HFFc6 (cell line): Measurements from ENCODE around the gene TAAR1. TPM values are rescaled to one million over a fixed set of nuclear protein-coding genes. Genes with fewer than 3 reads are reported as not detected.

Source experiments
- DNase-seq: peaks from one replicate; pipeline ENCODE4 v3.0.0-alpha.2; 2018
- H3K27ac Mint-ChIP-seq: 2 replicates; pipeline ENCODE4 v1.8.0; 2020; ENCODE audit warnings: mild to moderate bottlenecking, mixed read lengths
- H3K27me3 Mint-ChIP-seq: 2 replicates; pipeline ENCODE4 v1.8.0; 2021; ENCODE audit warnings: mild to moderate bottlenecking, moderate library complexity, mixed read lengths; ENCODE audit not compliant: insufficient read depth
- H3K36me3 Mint-ChIP-seq: 2 replicates; pipeline ENCODE4 v1.8.0; 2021; ENCODE audit warnings: low read depth, mixed read lengths
- H3K4me1 Mint-ChIP-seq: 2 replicates; pipeline ENCODE4 v1.8.0; 2020; ENCODE audit warnings: low read depth, mixed read lengths
- H3K4me3 Mint-ChIP-seq: 2 replicates; pipeline ENCODE4 v1.8.0; 2020; ENCODE audit warnings: mild to moderate bottlenecking, moderate library complexity, mixed read lengths
- H3K9me3 Mint-ChIP-seq: 2 replicates; pipeline ENCODE4 v1.8.0; 2020; ENCODE audit warnings: mild to moderate bottlenecking, mixed read lengths
- total RNA-seq, 6 experiments: library from RNA; stranded (reverse); fragmentation: NEBNext Ultra II Directional; extraction: Animal tissue kit (Norgen Biotek cat#: 25700); gene quantifications; 2 replicates in 1 of 6; 3 replicates in 5 of 6; pipeline ENCODE4 v1.2.3, GENCODE V29; 2021
- TF ChIP-seq, protein P1 (sequence below): fragments of 200-600 bp; sonication (generic); IDR thresholded peaks from 2 replicates; pipeline ENCODE4 v1.5.0; 2021; ENCODE audit warnings: antibody characterized with exemption, mild to moderate bottlenecking

Gene TAAR1
- total RNA-seq, 6 experiments from 2014 or later = not detected

- H3K9me3 Mint-ChIP-seq = no peaks in the 10 kb centered on the region
- H3K27ac Mint-ChIP-seq = no peak overlapping the region
Measured at GRCh38 chr6:132663661-132664060, 4.7 kb upstream of the TAAR1 start.

DNA sequence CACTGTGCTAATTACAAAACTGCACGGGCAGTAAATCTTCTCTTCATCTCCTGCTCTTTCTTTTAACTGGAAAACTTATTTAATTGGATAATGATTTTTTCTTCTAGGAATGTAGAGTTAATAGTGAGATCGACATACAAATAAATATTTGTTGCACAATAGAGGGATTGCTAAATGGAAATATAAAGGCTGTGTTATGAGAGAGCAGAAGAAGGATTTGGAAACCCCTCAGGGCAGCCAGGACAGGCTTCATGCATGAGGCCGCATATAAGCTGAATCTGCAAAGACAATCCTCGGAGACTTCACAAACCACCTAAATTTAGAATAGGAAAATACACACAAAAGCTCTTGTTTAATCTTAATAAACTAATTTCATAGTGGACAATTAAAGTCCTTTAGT is 2.9 kb upstream of the TAAR1 start:
- no peaks in the 10 kb centered on the region for H3K9me3 Mint-ChIP-seq
- H3K27me3 Mint-ChIP-seq = peaks cover 15% of the 10 kb centered on the region
- TF ChIP-seq, protein P1, sequence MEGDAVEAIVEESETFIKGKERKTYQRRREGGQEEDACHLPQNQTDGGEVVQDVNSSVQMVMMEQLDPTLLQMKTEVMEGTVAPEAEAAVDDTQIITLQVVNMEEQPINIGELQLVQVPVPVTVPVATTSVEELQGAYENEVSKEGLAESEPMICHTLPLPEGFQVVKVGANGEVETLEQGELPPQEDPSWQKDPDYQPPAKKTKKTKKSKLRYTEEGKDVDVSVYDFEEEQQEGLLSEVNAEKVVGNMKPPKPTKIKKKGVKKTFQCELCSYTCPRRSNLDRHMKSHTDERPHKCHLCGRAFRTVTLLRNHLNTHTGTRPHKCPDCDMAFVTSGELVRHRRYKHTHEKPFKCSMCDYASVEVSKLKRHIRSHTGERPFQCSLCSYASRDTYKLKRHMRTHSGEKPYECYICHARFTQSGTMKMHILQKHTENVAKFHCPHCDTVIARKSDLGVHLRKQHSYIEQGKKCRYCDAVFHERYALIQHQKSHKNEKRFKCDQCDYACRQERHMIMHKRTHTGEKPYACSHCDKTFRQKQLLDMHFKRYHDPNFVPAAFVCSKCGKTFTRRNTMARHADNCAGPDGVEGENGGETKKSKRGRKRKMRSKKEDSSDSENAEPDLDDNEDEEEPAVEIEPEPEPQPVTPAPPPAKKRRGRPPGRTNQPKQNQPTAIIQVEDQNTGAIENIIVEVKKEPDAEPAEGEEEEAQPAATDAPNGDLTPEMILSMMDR = no peak

More at GRCh38 chr6:132663661-132664060, 4.7 kb upstream of the TAAR1 start:
- Mint-ChIP-seq H3K4me1 (no peaks in the 10 kb centered on the region), H3K36me3 (no peaks in the 10 kb centered on the region), H3K4me3 (no peak overlapping the region), H3K27me3 (peaks cover 18% of the 10 kb centered on the region)
- DNase-seq = no peak
- TF ChIP-seq, protein P1 = no peak

DNA sequence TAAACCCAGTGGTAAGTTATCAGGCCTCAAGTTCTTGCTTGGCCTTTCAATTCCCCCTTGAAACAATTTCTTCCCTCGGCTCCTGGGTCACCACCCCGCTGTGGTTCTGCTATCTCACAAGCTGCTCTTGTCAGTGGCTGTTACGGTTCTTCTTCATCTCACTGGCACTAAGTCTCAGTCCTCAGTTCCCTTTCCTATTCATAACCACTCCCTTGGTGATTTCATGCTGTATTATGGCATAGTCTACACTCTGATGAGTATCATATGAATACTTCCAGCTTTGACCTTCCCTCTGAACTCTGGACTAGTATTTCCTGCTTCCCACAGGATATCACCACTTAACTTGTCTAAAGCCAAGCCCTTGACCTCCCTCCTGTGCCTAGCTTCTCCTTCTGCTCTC is 7.9 kb downstream of the TAAR1 start:
- Mint-ChIP-seq H3K9me3 (no peaks in the 10 kb centered on the region), H3K4me1 (no peaks in the 10 kb centered on the region), H3K27me3 (peaks cover 14% of the 10 kb centered on the region; the same call in 1 of the 2 replicates), H3K27ac (no peak overlapping the region), H3K4me3 (no peak overlapping the region), H3K36me3 (no peaks in the 10 kb centered on the region)
- TF ChIP-seq, protein P1 = no peak
- DNase-seq = no peak

More for the DNA sequence above, 2.9 kb upstream of the TAAR1 start:
- no peaks in the 10 kb centered on the region for H3K36me3 Mint-ChIP-seq
- H3K4me1 Mint-ChIP-seq = no peaks in the 10 kb centered on the region
- no peak for DNase-seq
- no peak overlapping the region for H3K27ac Mint-ChIP-seq
- no peak overlapping the region for H3K4me3 Mint-ChIP-seq

DNA sequence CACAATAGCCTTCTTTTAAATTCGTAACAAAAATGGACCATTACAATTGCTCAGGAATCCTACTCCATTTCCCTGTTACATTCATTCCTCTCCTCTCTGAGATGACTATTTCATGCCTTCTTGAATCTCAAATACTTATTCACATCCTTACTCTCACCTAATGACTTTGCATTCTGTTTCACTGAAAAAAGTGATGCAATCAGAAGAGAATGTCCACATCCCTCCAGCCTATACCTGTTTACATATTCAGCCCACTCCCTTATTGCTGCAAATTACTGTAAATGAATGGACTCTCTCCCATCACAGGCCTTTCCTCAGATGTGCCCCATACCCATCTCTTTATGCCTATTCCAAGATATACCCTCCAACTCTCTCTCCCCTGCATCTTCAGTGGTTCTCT is 8.6 kb downstream of the TAAR1 start:
- Mint-ChIP-seq H3K36me3 (no peaks in the 10 kb centered on the region), H3K4me1 (no peaks in the 10 kb centered on the region), H3K27me3 (peaks cover 15% of the 10 kb centered on the region; the same call in 1 of the 2 replicates), H3K4me3 (no peak overlapping the region), H3K27ac (no peak overlapping the region), H3K9me3 (no peaks in the 10 kb centered on the region)
- no peak for DNase-seq
- TF ChIP-seq, protein P1 = no peak

GRCh38 chr6:132648828-132649227 is 10.2 kb downstream of the TAAR1 start:
- H3K4me1 Mint-ChIP-seq = no peaks in the 10 kb centered on the region
- DNase-seq = no peak
- TF ChIP-seq, protein P1 = no peak

GRCh38 chr6:132648356-132648755 is 10.6 kb downstream of the TAAR1 start:
- Mint-ChIP-seq H3K36me3 (no peaks in the 10 kb centered on the region), H3K27me3 (peaks cover 2% of the 10 kb centered on the region; the same call in 1 of the 2 replicates), H3K4me3 (no peak overlapping the region), H3K4me1 (no peaks in the 10 kb centered on the region), H3K9me3 (no peaks in the 10 kb centered on the region), H3K27ac (no peak overlapping the region)
- DNase-seq = peak; percentile 25
- TF ChIP-seq, protein P1 = no peak

More at GRCh38 chr6:132648828-132649227, 10.2 kb downstream of the TAAR1 start:
- Mint-ChIP-seq H3K4me3 (no peak overlapping the region), H3K9me3 (no peaks in the 10 kb centered on the region), H3K27me3 (peaks cover 5% of the 10 kb centered on the region; the same call in 1 of the 2 replicates), H3K27ac (no peak overlapping the region), H3K36me3 (no peaks in the 10 kb centered on the region)
